Common myeloid progenitor, CD34-positive (primary cell): ENCODE measurements around the gene NLRP1. TPM values are rescaled to one million over a fixed set of nuclear protein-coding genes. Genes with fewer than 3 reads are reported as not detected.

Experiments
- CTCF ChIA-PET: fragments of 350-600 bp; sonication (Branson Sonifier 250); formaldehyde crosslinking; loops from one replicate; lab custom pipeline; 2021; ENCODE audit warnings: antibody characterized with exemption; lab: Charles Lee
- POLR2A ChIA-PET: fragments of 350-600 bp; sonication (Branson Sonifier 250); formaldehyde crosslinking; loops from one replicate; lab custom pipeline; 2021; ENCODE audit warnings: antibody characterized with exemption; lab: Charles Lee
- DNase-seq, 3 donors: peaks; one replicate each; pipeline versions ENCODE4 v3.0.0 to v3.0.0-alpha.2; 2013
- H3K27ac ChIP-seq, 2 experiments: 1 replicate in 1 of 2; 2 replicates in 1 of 2; pipeline ENCODE4 v1.7.0; 2013; ENCODE audit warnings: inconsistent platforms in 2 of 2, low read length in 2 of 2, mild to moderate bottlenecking in 2 of 2, low read depth in 1 of 2, moderate library complexity in 1 of 2; ENCODE audit not compliant: severe bottlenecking in 2 of 2, insufficient read depth in 1 of 2, poor library complexity in 1 of 2
- H3K27me3 ChIP-seq, 5 experiments: replicated peaks in 2 of 5; 1 replicate in 3 of 5; 2 replicates in 2 of 5; pipeline versions ENCODE4 v1.6.1 to v1.7.0; 2013; ENCODE audit warnings: low read length in 4 of 5, mild to moderate bottlenecking in 2 of 5, moderate library complexity in 2 of 5, inconsistent platforms in 1 of 5; ENCODE audit not compliant: insufficient read depth in 5 of 5, control insufficient read depth in 4 of 5
- H3K36me3 ChIP-seq, 4 experiments: 1 replicate in 2 of 4; 2 replicates in 2 of 4; pipeline versions ENCODE4 v1.6.1 to v1.7.0; 2013; ENCODE audit warnings: low read length in 3 of 4, control low read depth in 1 of 4, mild to moderate bottlenecking in 1 of 4; ENCODE audit not compliant: control insufficient read depth in 4 of 4, insufficient read depth in 4 of 4
- H3K4me1 ChIP-seq, 4 experiments: 1 replicate in 3 of 4; 2 replicates in 1 of 4; pipeline versions ENCODE4 v1.6.1 to v1.7.1; 2013; ENCODE audit warnings: low read length in 3 of 4, mild to moderate bottlenecking in 3 of 4, control low read depth in 1 of 4, inconsistent platforms in 1 of 4, moderate library complexity in 1 of 4; ENCODE audit not compliant: control insufficient read depth in 4 of 4, insufficient read depth in 4 of 4; ENCODE audit errors: control extremely low read depth in 1 of 4
- H3K4me3 ChIP-seq, 7 experiments: 1 replicate in 4 of 7; 2 replicates in 3 of 7; pipeline versions ENCODE4 v1.5.1 to v1.7.0; 2013; ENCODE audit warnings: mild to moderate bottlenecking in 7 of 7, low read length in 6 of 7, moderate library complexity in 6 of 7, inconsistent platforms in 2 of 7, low read depth in 2 of 7, control low read depth in 1 of 7; ENCODE audit not compliant: insufficient read depth in 4 of 7, control insufficient read depth in 1 of 7; ENCODE audit errors: extremely low read depth in 1 of 7
- H3K9me3 ChIP-seq, 5 experiments: 1 replicate in 4 of 5; 2 replicates in 1 of 5; pipeline versions ENCODE4 v1.6.1 to v1.7.1; 2013; ENCODE audit warnings: low read length in 4 of 5, mild to moderate bottlenecking in 2 of 5, inconsistent platforms in 1 of 5, low read depth in 1 of 5, moderate library complexity in 1 of 5; ENCODE audit not compliant: control insufficient read depth in 4 of 5, insufficient read depth in 2 of 5; ENCODE audit errors: control extremely low read depth in 1 of 5
- WGBS: methylation state at CpG from one replicate; pipeline ENCODE4 v1.1.5; 2013; ENCODE audit not compliant: insufficient coverage; 5-methylcytosine and 5-hydroxymethylcytosine counted together
- polyA plus RNA-seq: library from polyadenylated mRNA; unstranded; fragments of 120-200 nt; gene quantifications from one replicate; pipeline ENCODE4 v1.2.1, GENCODE V29; 2013

NLRP1 gene
- 29.5 TPM for polyA plus RNA-seq

- DNase-seq = peak; percentile 93 to 97 (median 96)
- peaks cover 0 to under 1% (median 0%) of the 10 kb centered on the region in 4 experiments for H3K36me3 ChIP-seq
- POLR2A ChIA-PET = interaction anchor here (2.8 kb wide), 1 partner anchor 98 kb away, joined by 11 read pairs; the partner anchor contains the start of genes DERL2 and MIS12
- no peaks in the 10 kb centered on the region for H3K27me3 ChIP-seq
- H3K4me3 ChIP-seq = peak within 1 kb of the TSS; percentile 33 to 85 (median 71)
- CTCF ChIA-PET = interaction anchor here (0.9 to 2.2 kb wide), 5 partner anchors 100 to 851 kb away, joined by 3 to 15 read pairs (median 3); partner anchors contain the start of gene AIPL1
- H3K9me3 ChIP-seq = no peaks in the 10 kb centered on the region
- 5% methylated on average over 14 of the region's 14 CpGs for WGBS
- H3K4me1 ChIP-seq = peaks cover 17 to 72% (median 61%) of the 10 kb centered on the region in 4 experiments
- H3K27ac ChIP-seq = peak within 1 kb of the TSS; percentile 59 to 78
Observed at GRCh38 chr17:5584383-5585286, at the start of gene NLRP1. Gene NLRP1 (minus strand): TSS chr17:5584509. CDS start chr17:5583957, 552 bp downstream.

GRCh38 chr17:5631958-5632590, 47.8 kb upstream of the NLRP1 start:
- no peak for DNase-seq
- H3K27me3 ChIP-seq = peaks cover 0 to 15% (median 2%) of the 10 kb centered on the region in 5 experiments
- WGBS = 50% methylated on average over 2 of the region's 3 CpGs
- H3K36me3 ChIP-seq = no peaks in the 10 kb centered on the region
- no peak overlapping the region for H3K4me3 ChIP-seq
- POLR2A ChIA-PET = interaction anchor here (0.6 kb wide), 1 partner anchor 138 kb away, joined by 5 read pairs; no protein-coding TSS in a partner anchor
- H3K4me1 ChIP-seq = no peaks in the 10 kb centered on the region
- H3K27ac ChIP-seq = no peak overlapping the region
- CTCF ChIA-PET = no interaction called here
- H3K9me3 ChIP-seq = no peaks in the 10 kb centered on the region

DNA sequence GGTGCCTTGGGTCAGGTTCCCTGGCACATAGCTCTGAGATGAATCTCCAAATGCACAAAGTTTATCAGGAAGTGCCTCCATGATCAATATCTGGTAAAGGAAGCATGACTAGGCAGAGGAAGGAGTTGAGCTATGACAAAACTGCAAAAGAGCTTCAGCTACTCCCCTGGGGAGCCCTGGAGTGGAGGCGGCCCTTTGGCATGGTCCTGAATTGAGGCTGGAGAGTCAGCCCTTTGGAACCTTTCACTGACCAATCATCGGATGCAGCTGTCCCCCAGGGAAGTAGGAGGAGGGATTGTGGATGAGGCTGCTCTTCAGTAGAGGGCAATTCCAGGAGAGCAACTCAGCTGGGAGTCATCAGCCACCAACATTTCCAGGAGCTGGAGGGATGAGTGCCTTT, 46.1 kb upstream of the NLRP1 start:
- no peak overlapping the region for H3K4me3 ChIP-seq
- H3K27ac ChIP-seq = no peak overlapping the region
- no peak for DNase-seq
- POLR2A ChIA-PET = no interaction called here
- CTCF ChIA-PET = no interaction called here
- H3K27me3 ChIP-seq = peaks cover 0 to 15% (median 2%) of the 10 kb centered on the region in 5 experiments
- H3K36me3 ChIP-seq = no peaks in the 10 kb centered on the region
- H3K9me3 ChIP-seq = no peaks in the 10 kb centered on the region
- H3K4me1 ChIP-seq = no peaks in the 10 kb centered on the region
- 75% methylated on average over 2 of the region's 2 CpGs for WGBS

- no peak overlapping the region for H3K27ac ChIP-seq
- CTCF ChIA-PET = interaction anchor here (1.5 to 2.4 kb wide), 3 partner anchors 9 to 78 kb away, joined by 3 to 7 read pairs (median 4); no protein-coding TSS in a partner anchor
- peaks cover 0 to 21% (median 2%) of the 10 kb centered on the region in 5 experiments for H3K27me3 ChIP-seq
- no peaks in the 10 kb centered on the region for H3K9me3 ChIP-seq
- H3K4me1 ChIP-seq = no peaks in the 10 kb centered on the region
- POLR2A ChIA-PET = no interaction called here
- DNase-seq = no peak
- 100% methylated on average over 4 of the region's 7 CpGs for WGBS
- no peaks in the 10 kb centered on the region for H3K36me3 ChIP-seq
- H3K4me3 ChIP-seq = no peak overlapping the region
Observed at GRCh38 chr17:5629128-5629527, 44.8 kb upstream of the NLRP1 start.

GRCh38 chr17:5628262-5628661, 44.0 kb upstream of the NLRP1 start:
- no peak overlapping the region for H3K4me3 ChIP-seq
- POLR2A ChIA-PET = no interaction called here
- no peaks in the 10 kb centered on the region for H3K9me3 ChIP-seq
- no peaks in the 10 kb centered on the region for H3K36me3 ChIP-seq
- CTCF ChIA-PET = interaction anchor here (1.9 to 2.4 kb wide), 2 partner anchors 10 to 78 kb away, joined by 4 to 7 read pairs; no protein-coding TSS in a partner anchor
- 100% methylated on average over 1 of the region's 3 CpGs for WGBS
- no peaks in the 10 kb centered on the region for H3K4me1 ChIP-seq
- no peak overlapping the region for H3K27ac ChIP-seq
- DNase-seq = no peak
- H3K27me3 ChIP-seq = peaks cover 0 to 23% (median 2%) of the 10 kb centered on the region in 5 experiments

- Histone ChIP-seq H3K27me3 (peaks cover 0 to 30% (median 9%) of the 10 kb centered on the region in 5 experiments), H3K36me3 (no peaks in the 10 kb centered on the region), H3K4me1 (no peaks in the 10 kb centered on the region), H3K9me3 (no peaks in the 10 kb centered on the region), H3K4me3 (no peak overlapping the region), H3K27ac (no peak overlapping the region)
- CTCF ChIA-PET = no interaction called here
- WGBS = no CpG with 5 or more reads among the region's 4 CpGs
- no peak for DNase-seq
- POLR2A ChIA-PET = no interaction called here
Observed at GRCh38 chr17:5624211-5624610, 39.9 kb upstream of the NLRP1 start.
